IMR-90 (cell line): Measurements from ENCODE around the gene HAP1. TPM values are rescaled to one million over a fixed set of nuclear protein-coding genes. Genes with fewer than 3 reads are reported as not detected.

Experiments used
- ATAC-seq: fragments of 200-7000 bp; cut with Tn5 transposase; 2 replicates; pipeline ENCODE4 v1.9.1; 2020; ENCODE audit warnings: low read depth, mild to moderate bottlenecking, moderate library complexity
- BruUV-seq: library from RNA; stranded (reverse); fragments of 400-500 nt; replicated peaks from 2 replicates; lab custom pipeline; 2021; lab: Mats Ljungman, UMichigan
- CTCF ChIA-PET: fragments of 300-600 bp; formaldehyde crosslinking; extraction: SDS; loops from one replicate; lab custom pipeline; 2021; ENCODE audit warnings: antibody characterized with exemption; lab: Yijun Ruan, JAX
- POLR2A ChIA-PET: fragments of 300-600 bp; sonication (Branson Sonifier 250); formaldehyde crosslinking; loops from one replicate; lab custom pipeline; 2022; ENCODE audit warnings: antibody characterized with exemption; ENCODE audit not compliant: unreplicated experiment; lab: Charles Lee
- DNase-seq: peaks from one replicate; pipeline ENCODE4 v3.0.0; 2013
- H2AFZ ChIP-seq: replicated peaks from 2 replicates; pipeline ENCODE3; 2013; ENCODE audit warnings: low read length, mild to moderate bottlenecking; ENCODE audit not compliant: poor library complexity
- H2AK5ac ChIP-seq: 2 replicates; pipeline ENCODE4 v1.6.1; 2013; ENCODE audit warnings: low read depth, low read length, inconsistent platforms
- H2AK9ac ChIP-seq: replicated peaks from 2 replicates; pipeline ENCODE3; 2013; ENCODE audit warnings: mild to moderate bottlenecking, low read depth, low read length, moderate library complexity; ENCODE audit not compliant: poor library complexity
- H2BK120ac ChIP-seq: 2 replicates; pipeline ENCODE4 v1.6.1; 2013; ENCODE audit warnings: low read depth, low read length, inconsistent platforms
- H2BK15ac ChIP-seq: 3 replicates; pipeline ENCODE4 v1.6.1; 2013; ENCODE audit warnings: low read depth, low read length, inconsistent platforms
- H2BK20ac ChIP-seq: 2 replicates; pipeline ENCODE4 v1.6.1; 2013; ENCODE audit warnings: low read depth, mild to moderate bottlenecking, inconsistent platforms, low read length, moderate library complexity
- H2BK5ac ChIP-seq: 2 replicates; pipeline ENCODE4 v1.6.1; 2013; ENCODE audit warnings: mild to moderate bottlenecking, low read depth, low read length, inconsistent platforms; ENCODE audit not compliant: poor library complexity, severe bottlenecking
- H3K14ac ChIP-seq: replicated peaks from 2 replicates; pipeline ENCODE4 v1.6.1; 2013; ENCODE audit warnings: low read depth, low read length, inconsistent platforms
- H3K18ac ChIP-seq: 2 replicates; pipeline ENCODE4 v1.6.1; 2013; ENCODE audit warnings: low read depth, low read length, control low read depth
- H3K23ac ChIP-seq: 2 replicates; pipeline ENCODE4 v1.6.1; 2013; ENCODE audit warnings: low read depth, low read length, inconsistent platforms
- H3K27ac ChIP-seq: 2 replicates; pipeline ENCODE4 v1.5.1; 2013; ENCODE audit warnings: mild to moderate bottlenecking, control low read depth, low read length; ENCODE audit not compliant: insufficient read depth
- H3K27me3 ChIP-seq: 2 replicates; pipeline ENCODE4 v1.6.1; 2013; ENCODE audit warnings: low read length; ENCODE audit not compliant: control insufficient read depth, insufficient read depth
- H3K36me3 ChIP-seq: 2 replicates; pipeline ENCODE4 v1.6.1; 2013; ENCODE audit warnings: low read length, mixed read lengths; ENCODE audit not compliant: control insufficient read depth, insufficient read depth
- H3K4ac ChIP-seq: 2 replicates; pipeline ENCODE4 v1.6.1; 2013; ENCODE audit warnings: low read depth, low read length, inconsistent platforms
- H3K4me1 ChIP-seq: 2 replicates; pipeline ENCODE4 v1.6.1; 2013; ENCODE audit warnings: low read length, mixed read lengths; ENCODE audit not compliant: control insufficient read depth, insufficient read depth
- H3K4me2 ChIP-seq: 2 replicates; pipeline ENCODE4 v1.6.1; 2013; ENCODE audit warnings: low read depth, mild to moderate bottlenecking, control low read depth, low read length, moderate library complexity
- H3K4me3 ChIP-seq: 2 replicates; pipeline ENCODE4 v1.5.1; 2013; ENCODE audit warnings: low read depth, mild to moderate bottlenecking, control low read depth, low read length, moderate library complexity; ENCODE audit not compliant: insufficient read depth
- H3K56ac ChIP-seq: 2 replicates; pipeline ENCODE4 v1.6.1; 2013; ENCODE audit warnings: low read length, inconsistent platforms; ENCODE audit not compliant: insufficient read depth; ENCODE audit errors: extremely low read depth
- H3K79me1 ChIP-seq, 2 experiments: 2 replicates each; pipeline ENCODE4 v1.6.1; 2013; ENCODE audit warnings: low read length in 2 of 2, inconsistent platforms in 1 of 2, low read depth in 1 of 2
- H3K9ac ChIP-seq: 2 replicates; pipeline ENCODE4 v1.6.1; 2013; ENCODE audit warnings: low read depth, low read length, control low read depth
- H3K9me1 ChIP-seq: 2 replicates; pipeline ENCODE4 v1.6.1; 2013; ENCODE audit warnings: low read length, inconsistent platforms; ENCODE audit not compliant: insufficient read depth
- H3K9me3 ChIP-seq: 2 replicates; pipeline ENCODE4 v1.6.1; 2013; ENCODE audit warnings: low read length; ENCODE audit not compliant: control insufficient read depth, insufficient read depth
- H4K20me1 ChIP-seq: 2 replicates; pipeline ENCODE4 v1.6.1; 2013; ENCODE audit warnings: low read length, inconsistent platforms; ENCODE audit not compliant: insufficient read depth
- H4K5ac ChIP-seq: 2 replicates; pipeline ENCODE4 v1.6.1; 2013; ENCODE audit warnings: mild to moderate bottlenecking, low read depth, low read length, control low read depth
- H4K8ac ChIP-seq, 2 experiments: 2 replicates each; pipeline ENCODE4 v1.6.1; 2013; ENCODE audit warnings: low read depth in 2 of 2, low read length in 2 of 2, control low read depth in 1 of 2, inconsistent platforms in 1 of 2
- H4K91ac ChIP-seq: 2 replicates; pipeline ENCODE4 v1.6.1; 2013; ENCODE audit warnings: low read depth, low read length, inconsistent platforms; ENCODE audit not compliant: insufficient read depth
- BHLHE40 ChIP-seq: fragments of 150-350 bp; IDR thresholded peaks from 2 replicates; pipeline ENCODE4 v1.6.1; 2016; ENCODE audit warnings: mild to moderate bottlenecking, low read depth, low read length
- CHD1 ChIP-seq: IDR thresholded peaks from 2 replicates; pipeline ENCODE4 v1.6.1; 2012; ENCODE audit warnings: low read depth, low read length, improper control_type of control experiment
- MAFK ChIP-seq: IDR thresholded peaks from 2 replicates; pipeline ENCODE4 v1.6.1; 2012; ENCODE audit warnings: low read depth, low read length, improper control_type of control experiment
- MAZ ChIP-seq: IDR thresholded peaks from 2 replicates; pipeline ENCODE4 v1.6.1; 2012; ENCODE audit warnings: low read depth, mild to moderate bottlenecking, low read length, improper control_type of control experiment, moderate library complexity, borderline replicate concordance
- POLR2A ChIP-seq: IDR thresholded peaks from 2 replicates; pipeline ENCODE4 v1.6.1; 2012; ENCODE audit warnings: mild to moderate bottlenecking, low read depth, low read length
- RCOR1 ChIP-seq: IDR thresholded peaks from 2 replicates; pipeline ENCODE4 v1.6.1; 2012; ENCODE audit warnings: mild to moderate bottlenecking, low read length, improper control_type of control experiment; ENCODE audit not compliant: insufficient replicate concordance
- WGBS, 2 experiments: methylation state at CpG; one replicate each; pipeline versions ENCODE4 v1.1.5 to v1.1.7; 2013; ENCODE audit warnings: missing lambda C conversion rate in 2 of 2; ENCODE audit not compliant: insufficient read length in 1 of 2; ENCODE audit errors: extremely low coverage in 2 of 2; 5-methylcytosine and 5-hydroxymethylcytosine counted together
- dilution Hi-C: fragments of 300-500 bp; cut with HindIII; formaldehyde crosslinking; loops from one replicate; pipeline ENCODE4 v1.14.3; 2018; ENCODE audit warnings: low sequenced_read_pairs; ENCODE audit not compliant: unreplicated experiment
- in situ Hi-C: fragments of 300-500 bp; cut with MboI; formaldehyde crosslinking; loops from 3 replicates; pipeline ENCODE4 v1.14.3; 2019; ENCODE audit warnings: low sequenced_read_pairs, inconsistent platforms, mixed read lengths
- intact Hi-C: fragments of 100-400 bp; cut with micrococcal nuclease; formaldehyde crosslinking; loops from 2 replicates; pipeline ENCODE4 v1.10.0; 2022
- polyA plus RNA-seq, 3 experiments: library from polyadenylated mRNA; depleted of rRNA; stranded (reverse); fragments of >200 nt; gene quantifications; 2 replicates each; pipeline ENCODE4 v1.2.3, GENCODE V29; 2012; ENCODE audit warnings: low replicate concordance in 1 of 3
- total RNA-seq: library from RNA; depleted of rRNA; stranded (reverse); fragments of >200 nt; gene quantifications from 2 replicates; pipeline ENCODE4 v1.2.3, GENCODE V29; 2012
- TF ChIP-seq, protein P1 (sequence below): fragments of 150-350 bp; IDR thresholded peaks from 2 replicates; pipeline ENCODE4 v1.6.1; 2017; ENCODE audit warnings: mild to moderate bottlenecking, antibody characterized with exemption, low read length, low read depth

The HAP1 gene
- total and polyA plus RNA-seq, 2 of the 4 experiments (the other 2 are of a cell fraction), result under 0.01 to 0.09 TPM

GRCh38 chr17:41737680-41738023 is 3.2 kb upstream of the HAP1 start:
- in situ Hi-C loops (loop anchor here (5.0 to 10.0 kb wide), 2 partner anchors 65 to 227 kb away; partner anchors contain the start of gene CNP), dilution Hi-C loops (no loop called here), intact Hi-C loops (loop anchor here (1.0 to 5.0 kb wide), 3 partner anchors 64 to 222 kb away; partner anchors contain the start of gene KLHL11)
- Histone ChIP-seq H3K79me1 (no peaks in the 10 kb centered on the region), H2AK9ac (peak overlapping the region; percentile 89), H3K27me3 (peaks cover 43% of the 10 kb centered on the region), H3K27ac (no peak overlapping the region), H3K9me1 (no peaks in the 10 kb centered on the region), H3K23ac (no peak overlapping the region), H2BK15ac (no peak overlapping the region), H3K9me3 (no peaks in the 10 kb centered on the region), H3K36me3 (no peaks in the 10 kb centered on the region), H3K4me1 (peaks cover 5% of the 10 kb centered on the region; the same call in 1 of the 2 replicates), H3K14ac (no peak overlapping the region), H3K18ac (no peak overlapping the region), H4K91ac (no peak overlapping the region), H4K8ac (no peak overlapping the region), H3K4ac (no peak overlapping the region), H2BK5ac (no peak overlapping the region), H3K9ac (no peak overlapping the region), H2AK5ac (peak overlapping the region; percentile 40; the same call in 1 of the 2 replicates), H2BK20ac (no peak overlapping the region), H3K56ac (no peak overlapping the region), H4K5ac (no peak overlapping the region), H4K20me1 (no peaks in the 10 kb centered on the region), H2AFZ (peak overlapping the region; percentile 76), H3K4me2 (no peak overlapping the region), H2BK120ac (no peak overlapping the region), H3K4me3 (no peak overlapping the region)
- ATAC-seq (peak; percentile 3; the same call in 1 of the 2 replicates), DNase-seq (no peak)
- no CpG with 5 or more reads among the region's 5 CpGs for WGBS, 2 experiments
- BruUV-seq, result no TSS peak
- ChIA-PET POLR2A (no interaction called here), CTCF (interaction anchor here (1.4 kb wide), 1 partner anchor 64 kb away, joined by 8 read pairs; no protein-coding TSS in a partner anchor)
- TF ChIP-seq RCOR1, result no peak
- no peak for TF ChIP-seq MAZ
- TF ChIP-seq BHLHE40, result no peak
- no peak for TF ChIP-seq CHD1
- no peak for TF ChIP-seq MAFK
- no peak for TF ChIP-seq POLR2A
- TF ChIP-seq, protein P1, sequence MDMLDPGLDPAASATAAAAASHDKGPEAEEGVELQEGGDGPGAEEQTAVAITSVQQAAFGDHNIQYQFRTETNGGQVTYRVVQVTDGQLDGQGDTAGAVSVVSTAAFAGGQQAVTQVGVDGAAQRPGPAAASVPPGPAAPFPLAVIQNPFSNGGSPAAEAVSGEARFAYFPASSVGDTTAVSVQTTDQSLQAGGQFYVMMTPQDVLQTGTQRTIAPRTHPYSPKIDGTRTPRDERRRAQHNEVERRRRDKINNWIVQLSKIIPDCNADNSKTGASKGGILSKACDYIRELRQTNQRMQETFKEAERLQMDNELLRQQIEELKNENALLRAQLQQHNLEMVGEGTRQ, result no peak
